ENCODE measurements around the gene ING3.
"Not testable (repeated sequence)": the region's sequence is repeated elsewhere in the genome, so short reads cannot be mapped to it uniquely, and the experiment has no call there.

ING3 gene

DNA sequence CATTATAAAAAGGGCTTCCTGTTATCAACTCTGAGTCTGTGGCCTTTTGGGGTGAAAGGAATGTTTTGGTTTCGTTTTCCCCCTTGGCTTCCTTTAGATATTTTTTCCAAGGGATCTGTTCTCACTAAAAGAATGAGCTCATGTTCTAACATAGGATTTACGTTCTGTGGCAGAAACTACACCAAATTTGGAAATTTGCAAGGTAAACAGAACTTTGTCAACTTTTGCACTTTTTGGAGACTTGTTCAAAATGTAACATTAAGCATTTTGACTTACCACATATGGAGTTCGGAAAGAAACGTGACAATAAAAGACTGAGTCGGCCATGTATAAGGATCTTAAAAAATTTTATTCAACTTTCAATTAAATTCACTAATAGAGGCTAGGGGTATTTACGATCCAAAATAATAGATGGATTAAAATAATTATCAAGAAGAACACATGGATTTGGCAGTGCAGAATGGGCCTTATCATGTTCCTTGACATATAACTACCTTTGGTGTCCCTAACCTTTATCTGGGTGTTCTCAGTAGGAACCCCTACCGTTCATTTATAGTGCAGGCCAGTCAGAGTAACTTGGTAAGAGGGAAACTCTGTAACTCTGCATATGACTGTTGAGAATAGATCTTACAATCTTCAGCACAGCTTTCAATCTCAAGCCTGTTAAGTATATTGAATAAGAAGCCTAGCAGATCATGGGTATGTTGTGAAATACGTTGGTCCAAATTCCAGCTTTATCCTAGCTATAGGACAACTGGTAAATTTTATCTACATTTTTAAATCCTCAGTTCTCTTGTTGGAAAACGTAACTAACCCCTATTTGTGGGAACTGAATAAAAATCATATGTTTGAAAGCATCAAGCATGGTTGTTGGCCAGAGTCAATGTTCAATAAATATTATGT is 49.8 kb downstream of the ING3 start:
- no peaks in the 10 kb centered on the region for H3K9me3 Mint-ChIP-seq
- no peak overlapping the region for H3K27ac Mint-ChIP-seq
- H3K27me3 Mint-ChIP-seq = peaks cover 9% of the 10 kb centered on the region
- peaks cover 20% of the 10 kb centered on the region for H3K4me1 Mint-ChIP-seq (ENCODE audit: low read depth)
- no peak overlapping the region for H3K4me3 Mint-ChIP-seq
- no peaks in the 10 kb centered on the region for H3K36me3 Mint-ChIP-seq (ENCODE audit: low read depth)

DNA sequence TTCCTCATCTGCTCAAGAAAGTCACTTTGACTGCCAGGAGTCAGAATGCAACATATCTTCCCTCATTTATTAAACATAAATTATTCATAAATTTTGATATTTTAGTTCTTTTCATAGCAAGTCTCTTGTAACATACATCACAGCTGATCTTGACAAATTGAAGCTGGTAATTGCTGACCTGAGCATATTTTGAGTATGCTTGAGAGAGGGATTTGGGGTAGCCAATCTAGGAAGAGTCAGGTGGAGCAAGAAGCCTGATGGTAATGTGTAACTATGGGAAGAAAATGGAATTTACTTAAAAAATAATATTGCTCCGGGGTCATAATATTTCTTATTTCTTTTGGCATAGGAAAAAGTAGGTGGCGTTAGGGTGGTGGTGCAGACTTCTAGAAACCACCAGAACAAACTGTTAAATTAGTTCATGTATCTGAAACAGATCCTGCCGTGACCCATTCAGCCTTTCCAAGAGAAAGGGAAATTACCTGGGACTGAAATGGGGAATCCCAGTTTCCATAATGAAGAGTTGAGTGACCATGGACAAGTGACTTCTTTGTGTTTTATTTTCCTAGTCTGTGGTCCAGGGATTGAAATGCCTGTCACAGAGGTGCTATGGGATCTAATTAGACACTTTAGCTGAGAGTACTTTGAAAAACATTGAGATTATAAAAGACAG is 50.8 kb downstream of the ING3 start:
- Mint-ChIP-seq H3K27me3 (peaks cover 17% of the 10 kb centered on the region), H3K27ac (no peak overlapping the region), H3K4me1 (ENCODE audit: low read depth) (peaks cover 12% of the 10 kb centered on the region), H3K4me3 (no peak overlapping the region), H3K9me3 (no peaks in the 10 kb centered on the region), H3K36me3 (ENCODE audit: low read depth) (no peaks in the 10 kb centered on the region)

DNA sequence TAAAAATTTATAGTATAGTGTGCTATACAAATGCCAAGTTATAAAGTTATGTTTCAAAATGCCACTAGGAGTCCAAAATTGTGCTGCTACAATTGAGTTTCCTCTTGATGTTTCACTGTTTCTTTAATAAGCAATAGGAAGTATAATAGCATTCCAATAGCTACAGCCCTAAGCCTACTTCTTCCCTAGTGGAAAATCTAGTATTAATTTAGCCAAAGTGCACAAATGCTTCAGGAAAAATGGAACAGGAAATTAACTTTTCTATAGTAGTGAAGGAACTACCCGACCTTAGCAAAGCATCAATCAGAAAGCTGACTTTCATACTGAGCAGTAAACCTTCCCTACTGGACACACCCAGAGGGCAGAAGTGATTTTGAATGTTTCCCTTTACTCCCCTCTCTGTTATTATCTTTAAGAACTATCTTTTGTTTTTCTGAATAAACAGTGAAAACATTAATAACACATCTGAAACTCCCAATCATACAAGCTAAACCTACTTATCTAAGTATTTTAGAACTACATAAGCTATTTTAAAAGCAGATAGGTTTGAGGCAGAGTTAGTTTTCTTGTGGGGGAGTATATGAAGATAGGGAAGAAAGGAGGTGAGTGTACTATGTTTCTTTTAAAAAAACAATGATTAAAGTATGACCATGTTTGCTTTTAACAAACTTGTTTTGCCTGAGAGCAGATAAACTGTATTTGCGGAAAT is 51.6 kb downstream of the ING3 start:
- Mint-ChIP-seq H3K9me3 (no peaks in the 10 kb centered on the region), H3K36me3 (ENCODE audit: low read depth) (no peaks in the 10 kb centered on the region), H3K4me1 (ENCODE audit: low read depth) (peaks cover 5% of the 10 kb centered on the region), H3K4me3 (no peak overlapping the region), H3K27me3 (peaks cover 21% of the 10 kb centered on the region), H3K27ac (no peak overlapping the region)

DNA sequence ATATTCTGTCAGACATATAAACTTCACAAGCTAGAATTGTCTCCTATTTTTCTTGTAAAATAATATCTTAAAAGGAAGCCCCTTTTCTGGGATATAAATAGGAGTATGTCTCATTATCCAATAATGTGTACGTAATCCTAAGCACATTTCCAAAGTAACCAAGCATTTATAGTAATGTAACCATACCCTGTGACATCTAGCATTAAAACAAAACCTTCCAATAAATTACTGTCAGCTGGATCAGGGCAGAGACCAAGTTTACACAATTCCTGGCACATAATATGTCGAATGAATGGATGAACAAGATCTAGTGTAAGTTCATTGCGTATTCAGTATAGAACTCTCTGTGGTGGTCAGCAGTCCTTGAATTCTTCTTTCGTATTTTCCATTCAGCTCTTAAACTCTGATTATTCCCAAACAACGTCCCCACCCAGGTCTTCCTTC is 52.2 kb downstream of the ING3 start:
- no peaks in the 10 kb centered on the region for H3K9me3 Mint-ChIP-seq
- H3K36me3 Mint-ChIP-seq (ENCODE audit: low read depth) = no peaks in the 10 kb centered on the region
- peaks cover 5% of the 10 kb centered on the region for H3K4me1 Mint-ChIP-seq (ENCODE audit: low read depth)
- H3K4me3 Mint-ChIP-seq = no peak overlapping the region
- peaks cover 27% of the 10 kb centered on the region for H3K27me3 Mint-ChIP-seq
- H3K27ac Mint-ChIP-seq = no peak overlapping the region

DNA sequence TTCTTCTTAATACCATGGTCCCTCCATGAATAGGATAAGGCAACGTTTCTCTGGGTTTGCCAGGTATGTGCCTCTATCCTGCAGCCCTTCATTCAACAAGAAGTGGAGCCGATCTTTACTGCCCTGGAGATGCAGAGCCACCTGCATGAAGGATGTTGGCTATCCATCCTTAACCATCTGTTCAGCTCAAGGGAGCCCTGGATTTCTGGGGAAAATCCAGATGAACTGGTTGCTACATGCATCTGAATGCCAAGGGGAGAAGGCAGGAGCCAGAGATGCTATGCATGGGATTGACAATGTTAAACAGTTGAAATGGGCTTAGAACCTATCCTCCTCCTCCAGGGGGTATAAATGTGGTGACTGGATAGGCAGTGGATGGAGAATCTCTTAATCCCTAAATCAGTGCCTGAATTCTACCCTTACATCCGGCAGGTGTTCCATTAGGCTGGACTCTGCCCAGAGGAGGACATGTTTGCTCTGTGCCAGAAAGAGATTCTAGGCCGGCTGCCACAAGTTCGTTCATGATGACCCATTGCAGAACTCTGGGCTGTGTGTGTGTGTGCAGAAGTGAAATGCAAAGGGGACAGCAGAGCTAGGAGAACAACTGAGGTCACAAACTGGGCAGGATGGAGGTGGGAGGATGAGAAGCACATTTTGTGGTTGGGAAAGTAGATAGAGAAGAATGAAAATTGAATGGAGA is 53.6 kb downstream of the ING3 start:
- H3K36me3 Mint-ChIP-seq (ENCODE audit: low read depth) = no peaks in the 10 kb centered on the region
- H3K4me1 Mint-ChIP-seq (ENCODE audit: low read depth) = peaks cover 5% of the 10 kb centered on the region
- no peak overlapping the region for H3K27ac Mint-ChIP-seq
- H3K9me3 Mint-ChIP-seq = no peaks in the 10 kb centered on the region
- no peak overlapping the region for H3K4me3 Mint-ChIP-seq
- H3K27me3 Mint-ChIP-seq = peaks cover 27% of the 10 kb centered on the region

DNA sequence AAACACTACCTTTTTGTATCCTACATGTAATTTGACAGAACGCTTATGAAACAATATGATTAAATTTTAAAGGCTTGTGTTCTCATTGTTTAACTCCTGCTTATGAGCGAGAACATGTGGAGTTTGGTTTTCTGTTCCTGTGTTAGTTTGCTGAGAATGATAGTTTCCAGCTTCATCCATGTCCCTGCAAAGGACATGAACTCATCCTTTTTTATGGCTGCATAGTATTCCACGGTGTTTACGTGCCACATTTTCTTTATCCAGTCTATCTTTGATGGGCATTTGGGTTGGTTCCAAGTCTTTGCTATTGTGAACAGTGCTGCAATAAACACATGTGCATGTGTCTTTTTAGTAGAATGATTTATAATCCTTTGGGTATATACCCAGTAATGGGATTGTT is 54.5 kb downstream of the ING3 start:
- not testable (repeated sequence) for H3K4me3 Mint-ChIP-seq; H3K27ac Mint-ChIP-seq; H3K36me3 Mint-ChIP-seq (ENCODE audit: low read depth); H3K9me3 Mint-ChIP-seq; H3K4me1 Mint-ChIP-seq (ENCODE audit: low read depth)
- H3K27me3 Mint-ChIP-seq = peaks cover 27% of the 10 kb centered on the region

DNA sequence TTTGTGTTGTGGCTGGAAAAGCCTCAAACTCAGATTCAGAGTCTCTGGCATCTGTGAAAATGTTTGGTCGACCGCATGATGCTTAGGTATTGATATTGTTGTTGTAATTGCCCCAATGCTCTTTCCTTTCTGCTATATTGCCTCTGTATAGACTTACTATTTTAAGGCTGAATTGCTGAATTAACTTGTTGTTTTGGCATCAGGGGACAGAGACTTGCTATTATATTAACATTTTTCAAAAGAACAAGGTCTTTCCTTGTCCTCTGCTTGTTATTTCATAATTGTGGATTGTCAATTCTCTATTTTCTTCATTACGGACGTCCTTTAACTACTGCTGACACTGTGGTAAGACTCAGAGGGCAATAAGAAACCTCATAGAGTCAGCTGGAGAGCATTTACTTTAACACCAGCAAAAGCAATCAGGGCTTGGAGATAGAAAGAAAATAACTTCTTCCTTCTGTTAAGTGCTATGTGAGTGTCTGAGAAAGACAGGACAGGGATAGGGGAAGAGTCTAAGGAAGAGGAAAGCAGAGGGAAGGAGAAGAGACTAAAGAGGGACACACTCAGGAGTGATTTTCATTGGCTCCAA is 55.5 kb downstream of the ING3 start:
- Mint-ChIP-seq H3K4me3 (no peak overlapping the region), H3K9me3 (no peaks in the 10 kb centered on the region), H3K4me1 (ENCODE audit: low read depth) (no peaks in the 10 kb centered on the region), H3K27me3 (peaks cover 27% of the 10 kb centered on the region), H3K36me3 (ENCODE audit: low read depth) (no peaks in the 10 kb centered on the region), H3K27ac (no peak overlapping the region)

DNA sequence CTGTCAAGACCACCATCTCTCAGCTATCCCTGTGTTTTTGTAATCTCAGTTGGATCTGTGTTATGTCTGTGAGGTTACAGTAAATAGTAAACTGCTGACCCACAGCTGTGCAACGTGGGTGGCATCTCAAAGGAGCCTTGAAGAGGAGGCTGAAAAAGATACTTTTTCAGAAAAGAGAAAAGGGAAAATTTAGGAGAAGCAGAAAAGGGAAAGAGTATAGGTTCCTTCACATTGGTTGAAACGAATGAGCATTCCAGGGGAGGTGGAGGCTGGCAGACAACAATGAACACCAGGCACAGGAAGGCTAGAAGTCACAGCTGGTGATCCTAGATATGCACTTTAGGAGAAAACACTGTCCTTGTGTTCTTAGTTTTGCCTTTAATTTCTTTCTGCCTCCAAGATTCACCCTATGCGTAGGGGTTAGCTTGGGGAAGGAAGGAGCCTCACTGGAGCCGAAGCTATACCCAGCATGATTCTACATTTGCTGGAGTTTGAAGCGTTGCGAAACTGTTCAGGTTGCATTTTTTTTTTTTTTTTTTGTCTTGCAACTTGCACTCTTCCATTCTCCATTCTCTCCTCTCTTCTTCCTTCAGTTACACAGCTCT is 56.2 kb downstream of the ING3 start:
- Mint-ChIP-seq H3K9me3 (no peaks in the 10 kb centered on the region), H3K27me3 (peaks cover 27% of the 10 kb centered on the region), H3K36me3 (ENCODE audit: low read depth) (no peaks in the 10 kb centered on the region), H3K4me3 (no peak overlapping the region), H3K4me1 (ENCODE audit: low read depth) (no peaks in the 10 kb centered on the region), H3K27ac (no peak overlapping the region)

DNA sequence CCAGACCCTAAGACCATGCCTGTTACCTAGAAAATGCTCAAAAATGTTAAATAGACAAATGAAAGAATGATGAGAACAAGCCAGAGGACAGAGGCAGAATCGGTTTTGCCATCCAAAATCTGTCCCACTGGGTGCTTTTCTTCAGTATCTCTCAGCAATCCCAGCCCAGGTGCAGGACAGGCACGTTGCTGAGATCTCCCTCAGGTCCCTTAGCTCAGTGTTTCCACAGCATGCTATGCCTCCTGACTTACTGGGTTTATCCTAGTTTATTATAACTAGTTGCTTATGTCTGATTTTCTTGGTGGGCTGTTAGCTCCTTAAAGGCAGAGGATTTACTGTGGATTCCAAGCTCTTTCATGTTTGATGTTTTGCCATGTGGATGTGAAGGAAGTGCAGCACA is 58.2 kb downstream of the ING3 start:
- H3K4me1 Mint-ChIP-seq (ENCODE audit: low read depth) = no peaks in the 10 kb centered on the region

DNA sequence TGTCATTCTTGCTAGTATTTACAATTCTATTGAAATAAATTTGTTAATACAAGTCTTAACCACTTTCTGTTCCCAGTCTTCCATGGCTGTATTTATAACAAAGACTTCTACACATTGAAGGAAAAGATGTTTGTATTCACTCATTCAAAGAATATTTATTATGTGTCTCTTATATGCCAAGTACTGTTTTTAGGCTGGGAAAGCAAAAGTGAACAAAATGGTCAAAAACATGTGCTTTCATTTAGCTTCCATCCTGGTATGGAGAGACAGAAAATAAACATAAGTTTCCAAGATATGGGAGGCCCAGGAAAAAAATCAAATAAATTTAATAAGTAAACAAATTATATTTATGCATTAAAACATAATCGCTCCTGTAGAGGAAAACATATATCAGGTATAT is 60.8 kb downstream of the ING3 start:
- Mint-ChIP-seq H3K4me3 (no peak overlapping the region), H3K27ac (no peak overlapping the region), H3K4me1 (ENCODE audit: low read depth) (no peaks in the 10 kb centered on the region), H3K36me3 (ENCODE audit: low read depth) (no peaks in the 10 kb centered on the region), H3K9me3 (no peaks in the 10 kb centered on the region), H3K27me3 (peaks cover 9% of the 10 kb centered on the region)

More for the DNA sequence above, 58.2 kb downstream of the ING3 start:
- no peak overlapping the region for H3K4me3 Mint-ChIP-seq
- peaks cover 18% of the 10 kb centered on the region for H3K27me3 Mint-ChIP-seq
- no peaks in the 10 kb centered on the region for H3K9me3 Mint-ChIP-seq
- no peak overlapping the region for H3K27ac Mint-ChIP-seq
- H3K36me3 Mint-ChIP-seq (ENCODE audit: low read depth) = no peaks in the 10 kb centered on the region

DNA sequence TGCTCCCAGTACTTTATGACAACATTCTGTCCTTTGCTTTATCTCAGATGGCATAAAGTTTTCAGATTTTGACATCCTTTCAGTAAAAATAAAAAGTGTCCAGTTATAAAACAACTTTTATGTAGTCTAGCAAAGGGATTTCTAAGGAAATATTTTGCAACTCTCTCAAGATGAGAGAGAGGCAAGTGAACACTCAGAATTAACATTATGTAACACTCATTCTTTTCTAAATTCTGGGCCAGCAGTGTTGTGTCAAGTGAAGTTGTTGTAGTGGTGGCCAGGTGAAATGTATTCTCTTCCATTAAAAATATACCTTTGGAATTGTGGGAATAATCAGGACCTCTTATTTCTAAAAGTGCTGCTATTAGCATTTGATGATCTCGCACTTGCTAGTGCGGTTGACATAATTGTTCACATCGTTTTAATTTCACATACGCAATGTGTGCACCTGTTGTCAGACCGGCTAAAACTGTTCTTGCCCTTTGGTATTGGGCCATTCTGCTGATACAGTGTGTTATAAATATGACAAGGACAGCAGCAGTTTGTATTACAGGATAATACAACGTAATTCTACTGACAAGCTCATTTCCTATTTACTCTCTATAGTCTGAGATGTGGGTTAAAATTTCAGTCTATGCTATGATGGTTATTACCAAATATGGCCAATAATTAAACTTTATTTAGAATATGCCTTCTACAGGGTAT is 61.7 kb downstream of the ING3 start:
- Mint-ChIP-seq H3K4me1 (ENCODE audit: low read depth) (no peaks in the 10 kb centered on the region), H3K36me3 (ENCODE audit: low read depth) (no peaks in the 10 kb centered on the region), H3K27me3 (peaks cover 5% of the 10 kb centered on the region), H3K27ac (no peak overlapping the region), H3K4me3 (no peak overlapping the region), H3K9me3 (no peaks in the 10 kb centered on the region)

DNA sequence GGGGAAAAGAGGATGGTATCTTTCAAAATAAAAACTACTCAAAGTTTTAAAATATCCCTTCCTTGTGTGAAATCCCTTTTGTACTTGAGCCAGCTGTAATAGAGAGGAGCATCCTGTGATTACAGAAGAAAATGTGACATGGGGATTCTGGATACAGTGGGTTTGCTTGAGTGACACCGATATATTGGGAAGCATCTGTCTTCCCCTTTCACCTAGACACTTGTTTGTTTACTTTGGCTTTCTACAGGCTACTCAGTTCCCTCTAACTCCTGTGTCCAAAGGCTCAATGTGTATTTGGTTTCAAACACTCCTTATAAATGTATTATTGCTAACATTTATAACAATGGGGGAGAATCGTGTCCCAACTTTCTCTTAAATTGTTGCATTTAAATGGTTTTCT is 62.3 kb downstream of the ING3 start:
- Mint-ChIP-seq H3K4me1 (ENCODE audit: low read depth) (no peaks in the 10 kb centered on the region), H3K4me3 (no peak overlapping the region), H3K9me3 (no peaks in the 10 kb centered on the region), H3K36me3 (ENCODE audit: low read depth) (no peaks in the 10 kb centered on the region), H3K27me3 (no peaks in the 10 kb centered on the region), H3K27ac (no peak overlapping the region)

DNA sequence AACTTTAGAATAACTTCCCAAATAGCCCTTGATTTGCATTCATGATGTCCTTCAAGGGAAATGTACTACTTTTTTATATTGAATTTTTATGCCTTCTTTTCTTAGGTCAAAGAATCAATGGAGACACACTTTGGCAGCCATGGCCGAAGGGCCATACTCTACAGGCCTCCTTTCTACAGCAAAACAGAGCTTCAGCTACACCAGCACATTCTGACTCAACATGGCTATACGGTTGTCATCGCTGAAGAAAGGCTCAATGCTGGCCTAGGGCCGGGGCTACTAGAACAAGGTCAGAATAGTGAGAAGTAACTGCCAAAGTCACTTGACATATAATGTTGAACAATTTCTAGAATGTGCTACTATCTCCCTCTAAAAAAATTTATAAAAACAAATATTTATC is 65.0 kb downstream of the ING3 start:
- H3K27ac Mint-ChIP-seq = no peak overlapping the region
- no peaks in the 10 kb centered on the region for H3K27me3 Mint-ChIP-seq
- H3K36me3 Mint-ChIP-seq (ENCODE audit: low read depth) = no peaks in the 10 kb centered on the region
- H3K9me3 Mint-ChIP-seq = no peaks in the 10 kb centered on the region
- H3K4me1 Mint-ChIP-seq (ENCODE audit: low read depth) = no peaks in the 10 kb centered on the region
- no peak overlapping the region for H3K4me3 Mint-ChIP-seq

DNA sequence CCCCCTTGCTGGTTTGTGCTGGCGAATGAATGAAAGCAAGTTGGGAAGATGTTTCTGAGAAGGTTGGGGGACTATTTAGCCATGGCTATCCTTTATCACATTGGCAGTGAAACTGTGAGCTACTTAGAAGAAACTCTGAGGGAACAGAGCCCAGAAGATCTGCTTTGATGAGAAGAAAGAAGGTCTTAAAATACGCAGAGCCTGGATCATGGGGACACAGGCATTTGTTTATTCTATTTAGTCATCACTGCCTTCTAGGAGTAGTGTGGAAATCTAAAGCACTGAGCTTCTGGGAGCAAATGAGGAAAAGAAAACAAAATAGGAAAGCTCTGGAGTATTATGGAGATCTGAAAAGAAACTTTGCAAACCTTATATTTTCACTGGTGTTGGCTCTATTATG is 66.4 kb downstream of the ING3 start:
- Mint-ChIP-seq H3K4me3 (no peak overlapping the region), H3K36me3 (ENCODE audit: low read depth) (no peaks in the 10 kb centered on the region), H3K4me1 (ENCODE audit: low read depth) (no peaks in the 10 kb centered on the region), H3K27me3 (no peaks in the 10 kb centered on the region), H3K9me3 (no peaks in the 10 kb centered on the region), H3K27ac (no peak overlapping the region)
